COLO668 (cell line): Measurements from ENCODE around the gene ANG.
"Not testable (repeated sequence)": the region's sequence is repeated elsewhere in the genome, so short reads cannot be mapped to it uniquely, and the experiment has no call there.

Experiments used
- DNase-seq: peaks from one replicate; lab custom pipeline; 2025; ENCODE audit not compliant: unreplicated experiment; lab: John Stamatoyannopoulos, UW

Gene ANG

GRCh38 chr14:20688167-20688839 lies at the start of gene ANG:
Gene ANG (plus strand): TSS chr14:20688764. CDS start chr14:20693565, 4,801 bp downstream.
- no peak for DNase-seq

- no peak for DNase-seq
These were observed 47.0 kb upstream of the ANG start, which contains the start of gene OR6S1 for GRCh38 chr14:20641591-20641990. Gene OR6S1 (minus strand): TSS chr14:20641691. CDS start chr14:20641691, 0 bp downstream.

GRCh38 chr14:20642182-20642581 lies 46.4 kb upstream of the ANG start:
- no peak for DNase-seq

- not testable (repeated sequence) for DNase-seq
These were observed 45.8 kb upstream of the ANG start for GRCh38 chr14:20642755-20643154.

- no peak for DNase-seq
These were observed 44.0 kb upstream of the ANG start for GRCh38 chr14:20644520-20644919.

- no peak for DNase-seq
These were observed 43.1 kb upstream of the ANG start for GRCh38 chr14:20645481-20645880.

GRCh38 chr14:20652996-20653975 lies 35.3 kb upstream of the ANG start:
- DNase-seq = no peak

GRCh38 chr14:20655851-20656250 lies 32.7 kb upstream of the ANG start:
- DNase-seq = no peak

- no peak for DNase-seq
These were observed 32.3 kb upstream of the ANG start for GRCh38 chr14:20656274-20656673.

GRCh38 chr14:20657216-20658211 lies 31.1 kb upstream of the ANG start:
- no peak for DNase-seq

- no peak for DNase-seq
These were observed 30.3 kb upstream of the ANG start for GRCh38 chr14:20658246-20658645.

- DNase-seq = no peak
These were observed 29.2 kb upstream of the ANG start for GRCh38 chr14:20659336-20659735.

GRCh38 chr14:20659813-20660395 lies 28.7 kb upstream of the ANG start:
- no peak for DNase-seq

GRCh38 chr14:20661197-20661596 lies 27.4 kb upstream of the ANG start:
- no peak for DNase-seq

GRCh38 chr14:20662968-20663732 lies 25.4 kb upstream of the ANG start:
- peak; percentile 41 for DNase-seq

- DNase-seq = not testable (repeated sequence)
These were observed 22.1 kb upstream of the ANG start for GRCh38 chr14:20666400-20666961.

GRCh38 chr14:20667957-20668356 lies 20.6 kb upstream of the ANG start:
- DNase-seq = no peak

- no peak for DNase-seq
These were observed 19.6 kb upstream of the ANG start for GRCh38 chr14:20668969-20669368.

- DNase-seq = no peak
These were observed 16.8 kb upstream of the ANG start for GRCh38 chr14:20671597-20672283.
